ENCODE measurements around the gene DNAH11. TPM values are rescaled to one million over a fixed set of nuclear protein-coding genes. Genes with fewer than 3 reads are reported as not detected.

The DNAH11 gene
- total RNA-seq, 1 experiment from 2014 or later = 0.39 TPM

GRCh38 chr7:21749378-21749777 is 206.5 kb downstream of the DNAH11 start:
- ChIA-PET CTCF (no interaction called here), POLR2A (no interaction called here), RAD21 (ENCODE audit: low non-redundant PET in 1 of 2, low total read pairs in 2 of 2, uncharacterized antibody in 2 of 2, unreplicated experiment in 2 of 2) (no interaction called here)
- Histone ChIP-seq H3K9ac (ENCODE audit: low read length) (no peak overlapping the region), H3K79me2 (ENCODE audit: insufficient read depth, low read length) (no peaks in the 10 kb centered on the region), H3K4me1 (ENCODE audit: control insufficient read depth in 1 of 2, insufficient read depth in 2 of 2, low read length in 2 of 2) (no peaks in the 10 kb centered on the region), H3K4me3 (replicated peaks in 1 of 2; ENCODE audit: low read depth in 1 of 2, low read length in 2 of 2) (no peak overlapping the region), H3K27ac (ENCODE audit: low read depth, low read length) (no peak overlapping the region), H3K27me3 (ENCODE audit: insufficient read depth, low read length) (no peaks in the 10 kb centered on the region), H3K36me3 (ENCODE audit: control insufficient read depth in 1 of 2, insufficient read depth in 2 of 2, low read length in 2 of 2) (no peaks in the 10 kb centered on the region), H4K20me1 (ENCODE audit: insufficient read depth) (no peaks in the 10 kb centered on the region), H3K9me3 (ENCODE audit: control insufficient read depth in 1 of 2, insufficient read depth in 1 of 2, low read depth in 1 of 2, low read length in 2 of 2) (no peaks in the 10 kb centered on the region), H3K9me2 (ENCODE audit: insufficient read depth) (no peaks in the 10 kb centered on the region), H2AFZ (ENCODE audit: low read depth, low read length, poor library complexity, severe bottlenecking) (no peak overlapping the region), H3K4me2 (ENCODE audit: low read length) (no peak overlapping the region)
- no peak for ATAC-seq
- intact Hi-C loops (cut with micrococcal nuclease) = no loop called here
- no TSS peak for BruUV-seq (replicated peaks)
- DNase-seq (ENCODE audit: low read depth, low spot score) = no peak
- TF ChIP-seq TCF7L2 (IDR thresholded peaks at IDR 0.05; ENCODE audit: borderline replicate concordance, extremely low read depth, insufficient read depth, insufficient read length) = no peak
- no peak for TF ChIP-seq JUND (IDR thresholded peaks at IDR 0.05)
- TF ChIP-seq RAD21 (IDR thresholded peaks at IDR 0.05; ENCODE audit: low read depth) = no peak
- no peak for TF ChIP-seq SP1 (IDR thresholded peaks at IDR 0.05; ENCODE audit: low read depth)
- TF ChIP-seq, protein P1, sequence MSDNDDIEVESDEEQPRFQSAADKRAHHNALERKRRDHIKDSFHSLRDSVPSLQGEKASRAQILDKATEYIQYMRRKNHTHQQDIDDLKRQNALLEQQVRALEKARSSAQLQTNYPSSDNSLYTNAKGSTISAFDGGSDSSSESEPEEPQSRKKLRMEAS (IDR thresholded peaks at IDR 0.05) = no peak
- no peak for TF ChIP-seq SIN3A (IDR thresholded peaks at IDR 0.05; ENCODE audit: low read depth)
- TF ChIP-seq EZH2 (IDR thresholded peaks at IDR 0.05) = no peak
- no peak for TF ChIP-seq FOSL1 (IDR thresholded peaks at IDR 0.05; ENCODE audit: low read depth)
- no peak for TF ChIP-seq SRF (IDR thresholded peaks at IDR 0.05; ENCODE audit: low read depth)
- no peak for TF ChIP-seq ELF1 (IDR thresholded peaks at IDR 0.05; ENCODE audit: borderline replicate concordance, low read depth)
- TF ChIP-seq CBX3 (IDR thresholded peaks at IDR 0.05; ENCODE audit: low read depth) = no peak

DNA sequence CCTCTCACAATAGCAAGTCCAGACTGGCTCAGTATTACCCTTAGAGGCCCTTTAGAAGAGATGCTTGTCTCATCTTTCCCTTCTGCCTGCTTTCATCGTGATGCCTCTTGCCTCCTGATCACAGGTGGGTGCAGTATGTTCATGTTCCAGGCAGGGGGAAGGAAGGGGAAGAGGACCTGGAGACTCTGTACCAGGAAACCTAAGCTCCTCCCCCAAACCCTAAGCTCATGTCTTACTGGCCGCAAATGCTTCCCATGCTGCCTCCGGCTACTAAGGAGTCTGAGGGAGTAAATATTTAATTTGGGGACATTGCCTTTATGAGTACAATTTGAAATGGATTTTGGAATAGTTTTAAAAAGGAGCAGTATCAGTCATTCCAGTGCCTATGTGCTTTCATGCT is 210.2 kb downstream of the DNAH11 start:
- Histone ChIP-seq H3K79me2 (ENCODE audit: insufficient read depth, low read length) (no peaks in the 10 kb centered on the region), H3K36me3 (ENCODE audit: control insufficient read depth in 1 of 2, insufficient read depth in 2 of 2, low read length in 2 of 2) (no peaks in the 10 kb centered on the region), H3K4me2 (ENCODE audit: low read length) (no peak overlapping the region), H3K4me3 (replicated peaks in 1 of 2; ENCODE audit: low read depth in 1 of 2, low read length in 2 of 2) (no peak overlapping the region), H3K9ac (ENCODE audit: low read length) (no peak overlapping the region), H3K4me1 (ENCODE audit: control insufficient read depth in 1 of 2, insufficient read depth in 2 of 2, low read length in 2 of 2) (no peaks in the 10 kb centered on the region), H2AFZ (ENCODE audit: low read depth, low read length, poor library complexity, severe bottlenecking) (no peak overlapping the region), H3K27me3 (ENCODE audit: insufficient read depth, low read length) (no peaks in the 10 kb centered on the region), H3K27ac (ENCODE audit: low read depth, low read length) (no peak overlapping the region), H4K20me1 (ENCODE audit: insufficient read depth) (no peaks in the 10 kb centered on the region), H3K9me3 (ENCODE audit: control insufficient read depth in 1 of 2, insufficient read depth in 1 of 2, low read depth in 1 of 2, low read length in 2 of 2) (no peaks in the 10 kb centered on the region), H3K9me2 (ENCODE audit: insufficient read depth) (no peaks in the 10 kb centered on the region)
- DNase-seq (ENCODE audit: low read depth, low spot score) = no peak
- intact Hi-C loops (cut with micrococcal nuclease) = no loop called here
- ChIA-PET RAD21 (ENCODE audit: low non-redundant PET in 1 of 2, low total read pairs in 2 of 2, uncharacterized antibody in 2 of 2, unreplicated experiment in 2 of 2) (no interaction called here), CTCF (interaction anchor here (1.2 to 2.9 kb wide), 2 partner anchors 14 to 497 kb away, joined by 3 to 10 read pairs; no protein-coding TSS in a partner anchor), POLR2A (no interaction called here)
- TF ChIP-seq EZH2 (IDR thresholded peaks at IDR 0.05) (no peak), EZH2phosphoT487 (IDR thresholded peaks at IDR 0.05; ENCODE audit: borderline replicate concordance) (no peak), YY1 (IDR thresholded peaks at IDR 0.05; ENCODE audit: extremely low read depth, insufficient replicate concordance, low read depth, low read length) (no peak), JUND (IDR thresholded peaks at IDR 0.05) (no peak), POLR2AphosphoS5 (IDR thresholded peaks at IDR 0.05; ENCODE audit: low read depth, low read length) (no peak), SIN3A (IDR thresholded peaks at IDR 0.05; ENCODE audit: low read depth) (no peak), TCF7L2 (IDR thresholded peaks at IDR 0.05; ENCODE audit: borderline replicate concordance, extremely low read depth, insufficient read depth, insufficient read length) (no peak)
- TF ChIP-seq, protein P2, sequence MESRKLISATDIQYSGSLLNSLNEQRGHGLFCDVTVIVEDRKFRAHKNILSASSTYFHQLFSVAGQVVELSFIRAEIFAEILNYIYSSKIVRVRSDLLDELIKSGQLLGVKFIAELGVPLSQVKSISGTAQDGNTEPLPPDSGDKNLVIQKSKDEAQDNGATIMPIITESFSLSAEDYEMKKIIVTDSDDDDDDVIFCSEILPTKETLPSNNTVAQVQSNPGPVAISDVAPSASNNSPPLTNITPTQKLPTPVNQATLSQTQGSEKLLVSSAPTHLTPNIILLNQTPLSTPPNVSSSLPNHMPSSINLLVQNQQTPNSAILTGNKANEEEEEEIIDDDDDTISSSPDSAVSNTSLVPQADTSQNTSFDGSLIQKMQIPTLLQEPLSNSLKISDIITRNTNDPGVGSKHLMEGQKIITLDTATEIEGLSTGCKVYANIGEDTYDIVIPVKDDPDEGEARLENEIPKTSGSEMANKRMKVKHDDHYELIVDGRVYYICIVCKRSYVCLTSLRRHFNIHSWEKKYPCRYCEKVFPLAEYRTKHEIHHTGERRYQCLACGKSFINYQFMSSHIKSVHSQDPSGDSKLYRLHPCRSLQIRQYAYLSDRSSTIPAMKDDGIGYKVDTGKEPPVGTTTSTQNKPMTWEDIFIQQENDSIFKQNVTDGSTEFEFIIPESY (IDR thresholded peaks at IDR 0.05; ENCODE audit: extremely low read depth, insufficient replicate concordance, low read length) = no peak
- no TSS peak for BruUV-seq (replicated peaks)
- peak; percentile 72; the same call in 1 of the 2 replicates for ATAC-seq

Measured in HCT116 (cell line).